Calu3 (cell line): ENCODE results near the gene WNT2. TPM values are rescaled to one million over a fixed set of nuclear protein-coding genes. Genes with fewer than 3 reads are reported as not detected.

Source experiments
- Bru-seq: library from RNA; stranded (reverse); fragments of 400-500 nt; gene quantifications from one replicate; lab custom pipeline; 2021; lab: Mats Ljungman, UMichigan
- BruChase-seq, 2 experiments: library from RNA; stranded (reverse); fragments of 400-500 nt; gene quantifications; one replicate each; lab custom pipeline; 2021; lab: Mats Ljungman, UMichigan
- BruUV-seq: library from RNA; stranded (reverse); fragments of 400-500 nt; replicated peaks from 2 replicates; lab custom pipeline; 2021; lab: Mats Ljungman, UMichigan
- CTCF ChIA-PET: fragments of 300-600 bp; sonication (Branson Sonifier 250); formaldehyde crosslinking; loops from one replicate; lab custom pipeline; 2022; ENCODE audit warnings: antibody characterized with exemption; lab: Charles Lee
- DNase-seq: peaks from one replicate; pipeline ENCODE4 v3.0.0; 2022
- H3K27ac Mint-ChIP-seq: one replicate; pipeline ENCODE4 v1.8.0; 2022; ENCODE audit warnings: mixed read lengths; ENCODE audit not compliant: unreplicated experiment
- H3K27me3 Mint-ChIP-seq: one replicate; pipeline ENCODE4 v1.8.0; 2022; ENCODE audit warnings: mixed read lengths; ENCODE audit not compliant: unreplicated experiment
- H3K36me3 Mint-ChIP-seq: one replicate; pipeline ENCODE4 v1.8.0; 2022; ENCODE audit warnings: mild to moderate bottlenecking, moderate library complexity, mixed read lengths; ENCODE audit not compliant: insufficient read depth, unreplicated experiment
- H3K4me1 Mint-ChIP-seq: one replicate; pipeline ENCODE4 v1.8.0; 2022; ENCODE audit warnings: mild to moderate bottlenecking, low read depth, mixed read lengths; ENCODE audit not compliant: unreplicated experiment
- H3K4me3 Mint-ChIP-seq: one replicate; pipeline ENCODE4 v1.8.0; 2022; ENCODE audit warnings: mild to moderate bottlenecking, low read depth, moderate library complexity, mixed read lengths; ENCODE audit not compliant: unreplicated experiment
- H3K9me3 Mint-ChIP-seq: one replicate; pipeline ENCODE4 v1.8.0; 2022; ENCODE audit warnings: low read depth, mixed read lengths; ENCODE audit not compliant: unreplicated experiment
- CTCF ChIP-seq: fragments of 200-600 bp; IDR thresholded peaks from one replicate; pipeline ENCODE4 v1.8.0; 2022; ENCODE audit warnings: antibody characterized with exemption; ENCODE audit not compliant: unreplicated experiment
- intact Hi-C: fragments of 100-400 bp; cut with micrococcal nuclease; formaldehyde crosslinking; loops from one replicate; pipeline ENCODE4 v1.10.0; 2022; ENCODE audit not compliant: unreplicated experiment
- long read RNA-seq: library from polyadenylated mRNA; stranded (forward); transcript quantifications from one replicate; pipeline ENCODE4 v2.0.0, GENCODE V29; 2022
- total RNA-seq: library from RNA; stranded (reverse); gene quantifications from 2 replicates; pipeline ENCODE4 v1.2.3, GENCODE V29; 2022

Gene WNT2
- total RNA-seq, result not detected in 2 replicates
- Bru-seq, nascent RNA, result not detected
- not detected for BruChase-seq, experiment 1, labeled RNA remaining after a 6-hour chase
- percentile 2 among the genes with signal in this experiment for BruChase-seq, experiment 2, labeled RNA remaining after a 2-hour chase
- long read RNA-seq, result 0 reads

DNA sequence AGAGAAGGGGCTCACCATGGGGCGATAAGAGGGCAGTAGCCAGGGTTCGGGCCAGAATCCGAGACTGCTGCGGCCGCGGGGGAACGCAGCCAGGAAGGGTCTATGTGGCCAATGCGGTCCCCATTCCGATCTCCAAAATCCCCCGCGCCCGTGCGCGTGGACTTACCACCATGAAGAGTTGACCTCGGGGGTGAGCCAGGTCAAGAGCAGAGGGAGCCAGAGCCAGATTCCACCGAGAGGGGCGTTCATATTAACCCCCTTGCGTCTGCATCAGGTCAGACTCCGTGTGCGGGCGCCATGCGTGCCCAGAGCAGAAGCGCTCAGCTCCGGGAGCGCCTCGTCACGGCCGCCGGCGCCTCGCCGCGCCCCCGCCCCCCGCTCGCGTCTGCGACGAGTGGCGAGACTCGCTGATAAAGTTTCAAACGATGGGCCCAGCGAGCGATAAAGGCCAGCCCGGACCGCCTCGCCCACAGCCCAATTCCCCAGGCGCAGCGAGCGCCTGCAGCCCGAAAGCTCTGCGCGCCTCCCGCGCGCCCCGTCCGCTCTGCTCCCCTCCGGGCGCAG, at the start of gene WNT2:
TSS of gene WNT2 (minus strand) at position 318 of the 564 bp plus-strand sequence. CDS start at position 249, 69 bp downstream.
- CTCF ChIA-PET, result no interaction called here
- Mint-ChIP-seq H3K4me1 (peaks cover 10% of the 10 kb centered on the region), H3K36me3 (peaks cover 12% of the 10 kb centered on the region), H3K4me3 (peak within 1 kb of the TSS; percentile 72), H3K9me3 (peaks cover 3% of the 10 kb centered on the region), H3K27ac (no peak within 1 kb of the TSS), H3K27me3 (peaks cover 75% of the 10 kb centered on the region)
- no peak for TF ChIP-seq CTCF
- no TSS peak for BruUV-seq
- intact Hi-C loops, result no loop called here
- DNase-seq, result no peak

GRCh38 chr7:117372073-117372472, 49.2 kb upstream of the WNT2 start:
- no peaks in the 10 kb centered on the region for H3K4me1 Mint-ChIP-seq
- DNase-seq, result no peak
- no peaks in the 10 kb centered on the region for H3K36me3 Mint-ChIP-seq
- H3K27me3 Mint-ChIP-seq, result no peaks in the 10 kb centered on the region
- intact Hi-C loops, result no loop called here
- no peak overlapping the region for H3K27ac Mint-ChIP-seq
- no peaks in the 10 kb centered on the region for H3K9me3 Mint-ChIP-seq
- CTCF ChIA-PET, result no interaction called here
- no peak overlapping the region for H3K4me3 Mint-ChIP-seq
- no peak for TF ChIP-seq CTCF
- BruUV-seq, result no TSS peak

GRCh38 chr7:117364339-117365080, 41.7 kb upstream of the WNT2 start:
- no peak for DNase-seq
- no TSS peak for BruUV-seq
- no peak overlapping the region for H3K27ac Mint-ChIP-seq
- H3K4me3 Mint-ChIP-seq, result no peak overlapping the region
- CTCF ChIA-PET, result no interaction called here
- H3K36me3 Mint-ChIP-seq, result no peaks in the 10 kb centered on the region
- intact Hi-C loops, result no loop called here
- TF ChIP-seq CTCF, result no peak
- H3K9me3 Mint-ChIP-seq, result no peaks in the 10 kb centered on the region
- H3K27me3 Mint-ChIP-seq, result no peaks in the 10 kb centered on the region
- H3K4me1 Mint-ChIP-seq, result no peaks in the 10 kb centered on the region

DNA sequence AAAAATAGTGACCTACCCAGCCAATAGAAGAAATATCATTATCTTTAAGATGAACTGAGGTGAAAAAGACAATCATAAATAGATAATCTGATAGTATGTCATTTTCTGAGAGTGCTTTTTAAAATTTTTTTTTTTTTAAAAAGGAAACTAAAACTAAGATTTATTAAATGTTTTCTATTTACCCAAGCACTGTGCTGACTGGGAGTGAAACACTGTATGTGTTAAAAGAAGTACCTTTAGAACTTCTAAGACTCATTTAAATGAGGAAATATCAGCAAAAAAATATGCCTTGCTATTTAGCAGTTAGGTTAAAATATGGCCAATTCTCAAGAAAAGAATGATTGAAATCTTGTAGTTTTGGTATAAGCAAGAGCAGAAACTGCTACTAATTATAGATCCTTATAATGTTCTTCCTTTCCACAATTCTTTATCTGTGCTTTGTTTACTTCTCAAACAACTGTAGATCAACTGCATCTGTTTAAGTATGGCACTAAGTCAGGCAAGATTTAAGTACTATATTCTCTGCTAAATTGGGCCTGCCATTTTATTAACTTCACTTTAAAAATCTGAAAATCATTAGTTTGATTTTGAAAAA, 39.5 kb upstream of the WNT2 start:
- Mint-ChIP-seq H3K36me3 (no peaks in the 10 kb centered on the region), H3K4me1 (no peaks in the 10 kb centered on the region), H3K9me3 (no peaks in the 10 kb centered on the region), H3K4me3 (no peak overlapping the region), H3K27ac (no peak overlapping the region), H3K27me3 (no peaks in the 10 kb centered on the region)
- no TSS peak for BruUV-seq
- TF ChIP-seq CTCF, result no peak
- intact Hi-C loops, result no loop called here
- DNase-seq, result no peak
- CTCF ChIA-PET, result no interaction called here
